NB4 (cell line): ENCODE data around the gene JMJD8.

ENCODE experiments used
- POLR2A ChIP-seq: IDR thresholded peaks from 2 replicates; pipeline ENCODE4 v1.6.1; 2011; ENCODE audit warnings: mild to moderate bottlenecking; ENCODE audit not compliant: insufficient read length; ENCODE audit errors: extremely low read depth
- TF ChIP-seq, protein P1 (sequence below): IDR thresholded peaks from one replicate; pipeline ENCODE4 v1.5.1; 2012; ENCODE audit warnings: low read depth, low read length

- TF ChIP-seq, protein P1, sequence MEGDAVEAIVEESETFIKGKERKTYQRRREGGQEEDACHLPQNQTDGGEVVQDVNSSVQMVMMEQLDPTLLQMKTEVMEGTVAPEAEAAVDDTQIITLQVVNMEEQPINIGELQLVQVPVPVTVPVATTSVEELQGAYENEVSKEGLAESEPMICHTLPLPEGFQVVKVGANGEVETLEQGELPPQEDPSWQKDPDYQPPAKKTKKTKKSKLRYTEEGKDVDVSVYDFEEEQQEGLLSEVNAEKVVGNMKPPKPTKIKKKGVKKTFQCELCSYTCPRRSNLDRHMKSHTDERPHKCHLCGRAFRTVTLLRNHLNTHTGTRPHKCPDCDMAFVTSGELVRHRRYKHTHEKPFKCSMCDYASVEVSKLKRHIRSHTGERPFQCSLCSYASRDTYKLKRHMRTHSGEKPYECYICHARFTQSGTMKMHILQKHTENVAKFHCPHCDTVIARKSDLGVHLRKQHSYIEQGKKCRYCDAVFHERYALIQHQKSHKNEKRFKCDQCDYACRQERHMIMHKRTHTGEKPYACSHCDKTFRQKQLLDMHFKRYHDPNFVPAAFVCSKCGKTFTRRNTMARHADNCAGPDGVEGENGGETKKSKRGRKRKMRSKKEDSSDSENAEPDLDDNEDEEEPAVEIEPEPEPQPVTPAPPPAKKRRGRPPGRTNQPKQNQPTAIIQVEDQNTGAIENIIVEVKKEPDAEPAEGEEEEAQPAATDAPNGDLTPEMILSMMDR = no peak
- no peak for TF ChIP-seq POLR2A
These were observed 32.3 kb downstream of the JMJD8 start for GRCh38 chr16:651844-652243.
